ENCODE results near the gene BCAS1. TPM values are rescaled to one million over a fixed set of nuclear protein-coding genes. Genes with fewer than 3 reads are reported as not detected.

The BCAS1 gene
- total RNA-seq, 2 donors from 2014 or later, result 2.1 TPM; not detected in 1

DNA sequence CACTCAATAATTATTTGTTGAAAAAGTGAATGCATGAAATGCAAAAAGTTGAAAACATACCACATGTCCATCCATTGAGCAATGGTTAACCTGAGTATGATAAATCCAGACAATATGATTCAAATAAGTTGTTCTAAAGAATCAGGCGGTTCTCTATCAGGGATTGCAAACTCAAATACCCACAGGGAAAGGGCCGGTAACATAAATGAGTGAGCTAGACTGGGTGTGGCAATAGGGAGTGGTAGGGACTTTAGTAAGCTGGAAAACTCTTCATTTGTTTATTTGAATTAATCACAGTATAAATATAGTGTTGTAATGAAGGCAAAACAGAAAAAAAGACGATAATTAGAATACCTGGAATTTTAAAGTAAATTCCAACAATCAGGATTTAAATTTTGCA, 106.3 kb downstream of the BCAS1 start:
- no peak for DNase-seq
- Histone ChIP-seq H3K9me3 (no peaks in the 10 kb centered on the region), H3K4me3 (no peak overlapping the region), H3K27ac (no peak overlapping the region), H3K4me1 (no peaks in the 10 kb centered on the region), H3K27me3 (no peaks in the 10 kb centered on the region), H3K36me3 (replicated peaks in 1 of 2; ENCODE audit: insufficient read depth in 1 of 2, low read depth in 2 of 2) (no peaks in the 10 kb centered on the region)
- intact Hi-C loops (cut with DNase I), result no loop called here
- WGBS, 2 donors, result 72 to 75% methylated on average over 3 of the region's 3 CpGs
- no peak for ATAC-seq
- TF ChIP-seq, protein P1, sequence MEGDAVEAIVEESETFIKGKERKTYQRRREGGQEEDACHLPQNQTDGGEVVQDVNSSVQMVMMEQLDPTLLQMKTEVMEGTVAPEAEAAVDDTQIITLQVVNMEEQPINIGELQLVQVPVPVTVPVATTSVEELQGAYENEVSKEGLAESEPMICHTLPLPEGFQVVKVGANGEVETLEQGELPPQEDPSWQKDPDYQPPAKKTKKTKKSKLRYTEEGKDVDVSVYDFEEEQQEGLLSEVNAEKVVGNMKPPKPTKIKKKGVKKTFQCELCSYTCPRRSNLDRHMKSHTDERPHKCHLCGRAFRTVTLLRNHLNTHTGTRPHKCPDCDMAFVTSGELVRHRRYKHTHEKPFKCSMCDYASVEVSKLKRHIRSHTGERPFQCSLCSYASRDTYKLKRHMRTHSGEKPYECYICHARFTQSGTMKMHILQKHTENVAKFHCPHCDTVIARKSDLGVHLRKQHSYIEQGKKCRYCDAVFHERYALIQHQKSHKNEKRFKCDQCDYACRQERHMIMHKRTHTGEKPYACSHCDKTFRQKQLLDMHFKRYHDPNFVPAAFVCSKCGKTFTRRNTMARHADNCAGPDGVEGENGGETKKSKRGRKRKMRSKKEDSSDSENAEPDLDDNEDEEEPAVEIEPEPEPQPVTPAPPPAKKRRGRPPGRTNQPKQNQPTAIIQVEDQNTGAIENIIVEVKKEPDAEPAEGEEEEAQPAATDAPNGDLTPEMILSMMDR (IDR thresholded peaks at IDR 0.05), result no peak
- no peak for TF ChIP-seq POLR2A (IDR thresholded peaks at IDR 0.05)

DNA sequence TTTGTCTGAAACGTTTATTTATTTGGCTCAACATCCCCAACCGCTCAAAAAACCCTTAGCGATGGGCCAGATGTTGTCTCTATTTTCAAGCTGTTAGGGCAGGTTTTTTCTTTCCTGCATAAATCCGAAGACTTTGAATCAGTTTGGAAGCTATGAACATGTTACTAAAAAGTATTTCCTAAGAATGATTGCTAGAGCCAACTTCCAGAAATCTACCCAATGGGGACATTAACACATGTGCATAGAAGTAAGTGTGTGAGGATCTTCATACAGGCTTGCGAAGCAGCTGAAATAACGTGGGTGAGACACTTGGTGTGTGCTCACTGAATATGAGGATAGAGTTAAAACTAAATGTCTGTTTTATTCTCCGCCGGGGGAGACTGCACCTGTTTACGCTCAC, 106.8 kb downstream of the BCAS1 start:
- WGBS, 2 donors, result 74 to 77% methylated on average over 9 of the region's 9 CpGs
- intact Hi-C loops (cut with DNase I), result no loop called here
- Histone ChIP-seq H3K4me1 (no peaks in the 10 kb centered on the region), H3K27me3 (no peaks in the 10 kb centered on the region), H3K27ac (no peak overlapping the region), H3K9me3 (no peaks in the 10 kb centered on the region), H3K36me3 (replicated peaks in 1 of 2; ENCODE audit: insufficient read depth in 1 of 2, low read depth in 2 of 2) (no peaks in the 10 kb centered on the region), H3K4me3 (no peak overlapping the region)
- ATAC-seq (no peak), DNase-seq (no peak)
- TF ChIP-seq POLR2A (IDR thresholded peaks at IDR 0.05), result no peak
- TF ChIP-seq, protein P1 (IDR thresholded peaks at IDR 0.05), result no peak

DNA sequence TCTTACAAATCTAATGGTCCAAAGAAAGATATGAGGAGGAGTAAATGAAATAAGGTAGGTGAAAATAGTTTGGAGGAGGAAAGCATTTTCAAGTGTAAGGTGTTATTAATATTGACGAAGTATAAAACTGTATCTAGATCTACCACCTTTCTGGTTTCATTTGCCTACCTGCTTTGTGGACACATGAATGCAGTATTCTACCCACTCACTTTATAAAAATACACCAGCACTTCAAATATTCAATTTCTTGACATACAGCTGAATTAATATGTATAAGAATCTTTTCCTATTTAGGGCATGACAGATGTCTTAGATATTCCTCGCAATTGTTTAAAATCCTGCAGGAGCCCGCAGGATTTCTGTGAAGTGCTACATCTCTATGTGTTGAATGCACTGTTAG, 108.0 kb downstream of the BCAS1 start:
- intact Hi-C loops (cut with DNase I), result no loop called here
- ATAC-seq (no peak), DNase-seq (no peak)
- Histone ChIP-seq H3K36me3 (replicated peaks in 1 of 2; ENCODE audit: insufficient read depth in 1 of 2, low read depth in 2 of 2) (no peaks in the 10 kb centered on the region), H3K27ac (no peak overlapping the region), H3K4me1 (no peaks in the 10 kb centered on the region), H3K9me3 (no peaks in the 10 kb centered on the region), H3K27me3 (no peaks in the 10 kb centered on the region), H3K4me3 (no peak overlapping the region)
- TF ChIP-seq POLR2A (IDR thresholded peaks at IDR 0.05), result no peak
- TF ChIP-seq, protein P1 (IDR thresholded peaks at IDR 0.05), result no peak
- 91 to 93% methylated on average over 3 of the region's 3 CpGs for WGBS, 2 donors

DNA sequence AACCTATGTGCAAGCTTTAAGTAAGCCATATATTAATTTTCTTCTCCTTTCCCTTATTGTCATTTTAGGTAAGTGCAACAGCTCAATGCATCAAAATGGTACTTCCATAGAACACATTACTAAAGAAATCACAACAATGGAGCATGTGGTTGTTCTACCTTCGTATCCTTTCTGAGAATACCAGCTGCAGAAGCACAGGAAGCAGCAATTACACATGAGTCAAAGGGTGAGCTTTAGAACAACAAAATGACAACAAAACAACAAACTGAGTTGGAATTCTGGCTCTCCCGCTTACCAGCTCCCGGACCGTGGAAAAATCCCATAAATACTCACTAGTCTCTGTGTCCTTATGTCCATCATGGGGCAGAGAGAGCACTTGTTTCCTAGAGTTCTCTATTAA, 108.9 kb downstream of the BCAS1 start:
- Histone ChIP-seq H3K27me3 (no peaks in the 10 kb centered on the region), H3K9me3 (no peaks in the 10 kb centered on the region), H3K27ac (no peak overlapping the region), H3K4me3 (no peak overlapping the region), H3K36me3 (replicated peaks in 1 of 2; ENCODE audit: insufficient read depth in 1 of 2, low read depth in 2 of 2) (no peaks in the 10 kb centered on the region), H3K4me1 (no peaks in the 10 kb centered on the region)
- 63 to 70% methylated on average over 4 of the region's 4 CpGs for WGBS, 2 donors
- ATAC-seq, result no peak
- intact Hi-C loops (cut with DNase I), result no loop called here
- DNase-seq, result no peak
- TF ChIP-seq, protein P1 (IDR thresholded peaks at IDR 0.05), result no peak
- no peak for TF ChIP-seq POLR2A (IDR thresholded peaks at IDR 0.05)

DNA sequence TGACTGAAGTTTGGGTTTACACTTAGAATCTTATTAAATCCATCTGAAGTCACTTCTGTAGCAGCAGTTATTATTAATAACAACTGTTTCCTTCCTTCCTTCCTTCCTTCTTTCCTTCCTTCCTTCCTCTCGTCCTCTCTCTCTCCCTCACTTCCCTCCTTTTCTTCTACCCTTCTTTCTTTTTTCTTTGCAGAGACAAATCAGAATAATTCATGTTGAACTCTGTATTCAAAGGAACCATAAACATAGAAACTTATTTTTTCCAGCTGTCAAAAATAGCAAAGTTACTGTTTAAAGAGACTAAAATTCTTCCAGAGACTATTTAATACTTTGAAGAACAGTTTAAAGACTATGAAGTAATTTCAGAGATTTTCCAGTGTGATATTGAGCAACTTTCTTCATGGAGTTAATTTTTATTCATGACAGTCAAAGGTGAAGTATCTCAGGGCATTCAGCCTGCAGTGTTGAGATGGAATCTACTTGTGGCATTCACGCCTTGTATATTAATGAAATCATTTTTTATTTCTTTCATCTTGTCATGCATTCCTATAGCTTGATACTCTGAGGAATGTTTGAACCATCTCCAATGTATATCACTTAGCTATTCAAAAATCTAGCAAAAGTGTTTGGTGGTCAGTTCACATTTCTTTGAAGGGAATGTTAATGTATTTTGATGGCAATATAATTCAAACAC, 109.7 kb downstream of the BCAS1 start:
- WGBS, 2 donors, result 30 to 45% methylated on average over 2 of the region's 2 CpGs
- no peaks in the 10 kb centered on the region for H3K4me1 ChIP-seq
- TF ChIP-seq, protein P1 (IDR thresholded peaks at IDR 0.05), result no peak
- TF ChIP-seq POLR2A (IDR thresholded peaks at IDR 0.05), result no peak
- no peak overlapping the region for H3K27ac ChIP-seq
- H3K36me3 ChIP-seq (replicated peaks in 1 of 2; ENCODE audit: insufficient read depth in 1 of 2, low read depth in 2 of 2), result no peaks in the 10 kb centered on the region
- H3K27me3 ChIP-seq, result no peaks in the 10 kb centered on the region
- intact Hi-C loops (cut with DNase I), result no loop called here
- DNase-seq, result no peak
- no peak for ATAC-seq
- no peaks in the 10 kb centered on the region for H3K9me3 ChIP-seq
- H3K4me3 ChIP-seq, result no peak overlapping the region

Data from body of pancreas (tissue), 4 donors.